Left kidney (tissue), 2 donors: Measurements from ENCODE around the gene PKD1L1. TPM values are rescaled to one million over a fixed set of nuclear protein-coding genes. Genes with fewer than 3 reads are reported as not detected.
"Not testable (repeated sequence)": the region's sequence is repeated elsewhere in the genome, so short reads cannot be mapped to it uniquely, and the experiment has no call there.

Source experiments
- DNase-seq: peaks from one replicate; pipeline ENCODE4 v3.0.0-alpha.2; 2013
- polyA plus RNA-seq: library from polyadenylated mRNA; unstranded; fragments of 120-200 nt; gene quantifications from one replicate; pipeline ENCODE4 v1.2.1, GENCODE V29; 2013; ENCODE audit not compliant: insufficient read length

The PKD1L1 gene
- polyA plus RNA-seq, 1 donor, result 0.32 TPM

DNA sequence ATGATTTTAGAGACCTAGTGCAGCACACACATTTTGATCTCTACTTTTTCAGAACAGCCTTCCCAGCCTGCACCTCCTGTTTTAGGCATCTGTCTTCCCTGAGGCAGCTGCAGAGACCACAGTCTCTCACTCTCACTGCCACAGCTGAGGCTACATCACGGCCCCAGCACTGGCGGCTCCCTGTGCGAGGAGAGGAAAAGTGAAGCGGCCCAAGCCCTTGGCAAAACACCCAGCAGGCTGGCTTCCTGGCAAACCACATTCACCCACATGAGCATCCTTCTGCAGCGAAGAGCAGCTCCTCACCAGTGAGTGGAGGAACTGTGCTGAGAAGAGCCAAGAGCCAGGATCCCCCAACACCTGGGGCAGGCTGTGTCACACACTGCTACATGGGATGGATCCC lies 17.2 kb upstream of the PKD1L1 start:
- no peak for DNase-seq

DNA sequence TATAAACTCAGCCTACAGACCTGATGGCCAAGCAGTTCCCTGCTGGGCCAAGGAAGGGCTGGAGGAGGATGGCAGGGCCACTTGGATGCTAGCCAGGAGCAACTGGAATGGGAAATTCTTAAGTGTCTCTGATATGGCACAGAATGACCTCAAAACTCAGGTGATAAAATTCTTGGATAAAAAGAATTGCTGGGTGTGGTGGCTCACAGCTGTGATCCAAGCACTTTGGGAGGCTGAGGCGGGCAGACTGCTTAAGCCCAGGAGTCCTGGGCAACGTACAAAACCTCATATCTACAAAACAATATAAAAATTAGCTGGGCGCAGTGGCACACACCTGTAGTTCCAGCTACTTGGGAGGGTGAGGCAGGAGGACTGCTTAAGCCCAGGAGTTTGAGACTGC lies 14.0 kb upstream of the PKD1L1 start:
- no peak for DNase-seq

DNA sequence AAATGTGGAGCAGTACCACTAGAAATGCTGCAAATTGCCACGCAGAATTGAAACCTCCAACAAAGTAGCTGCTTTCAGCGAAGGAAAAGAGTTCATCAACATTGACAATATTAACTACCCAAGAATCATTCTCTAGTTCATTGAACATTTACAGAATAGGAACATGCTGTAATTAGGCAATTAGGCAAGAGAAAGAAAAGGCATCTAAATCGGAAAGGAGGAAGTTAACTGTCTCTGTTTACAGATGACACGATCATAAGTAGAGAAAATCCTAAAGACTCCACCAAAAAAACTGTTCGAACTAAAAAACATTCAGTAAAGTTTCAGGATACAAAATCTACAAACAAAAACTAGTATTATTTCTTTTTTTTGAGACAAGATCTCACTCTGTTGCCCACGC lies 8.9 kb upstream of the PKD1L1 start:
- DNase-seq, result no peak

DNA sequence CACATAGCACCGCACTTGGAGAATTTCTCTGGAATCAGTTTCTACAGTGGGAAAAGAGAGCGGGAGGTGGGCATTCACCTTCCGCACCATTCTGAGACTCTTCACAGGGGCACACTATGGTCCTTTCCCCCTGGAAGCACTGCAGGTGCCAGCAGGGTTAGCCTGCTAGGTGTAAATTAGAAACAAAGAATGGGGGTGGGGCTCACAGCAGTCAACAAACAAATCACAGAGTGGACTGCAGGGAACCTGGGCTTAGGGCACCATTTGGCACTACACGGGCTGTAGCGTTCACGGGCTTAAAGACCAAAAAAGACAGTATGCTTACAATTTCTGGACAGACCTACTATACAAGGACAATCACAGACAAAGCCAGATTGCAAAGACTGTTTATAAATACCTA lies 8.0 kb upstream of the PKD1L1 start:
- DNase-seq, result no peak

DNA sequence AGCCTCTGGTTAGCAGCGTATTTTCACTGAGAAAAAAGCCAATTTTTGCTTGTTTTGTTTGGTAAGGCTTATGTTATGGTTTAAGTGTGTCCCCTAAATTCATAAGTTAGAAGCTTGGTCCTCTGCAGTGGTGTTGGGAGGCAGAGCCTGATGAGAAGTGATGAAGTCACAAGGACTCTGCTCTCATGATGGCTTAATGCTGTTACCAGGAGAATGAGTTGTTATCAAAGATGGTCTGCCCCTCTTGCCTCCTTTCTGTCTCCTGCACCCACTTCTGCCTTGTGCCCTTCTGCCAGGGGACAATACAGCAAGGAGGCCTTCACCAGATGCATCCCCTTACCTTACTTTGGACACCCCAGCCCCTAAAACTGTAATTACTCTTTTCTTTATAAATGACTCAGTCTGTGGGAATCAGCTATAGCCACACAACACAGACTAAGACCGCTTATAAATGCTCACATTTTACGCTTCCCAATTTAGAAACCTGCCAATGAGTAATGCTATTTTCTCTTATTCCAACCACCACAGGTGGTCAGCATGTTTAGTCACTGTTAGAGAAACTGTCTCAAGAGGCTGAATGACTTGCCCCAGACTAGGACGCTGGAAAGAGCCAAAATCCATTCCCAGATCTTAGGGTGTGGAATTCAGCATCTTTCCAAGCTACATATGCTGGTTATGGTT lies 6.1 kb upstream of the PKD1L1 start:
- no peak for DNase-seq

GRCh38 chr7:47953822-47954221 lies 5.6 kb upstream of the PKD1L1 start:
- DNase-seq, result no peak

DNA sequence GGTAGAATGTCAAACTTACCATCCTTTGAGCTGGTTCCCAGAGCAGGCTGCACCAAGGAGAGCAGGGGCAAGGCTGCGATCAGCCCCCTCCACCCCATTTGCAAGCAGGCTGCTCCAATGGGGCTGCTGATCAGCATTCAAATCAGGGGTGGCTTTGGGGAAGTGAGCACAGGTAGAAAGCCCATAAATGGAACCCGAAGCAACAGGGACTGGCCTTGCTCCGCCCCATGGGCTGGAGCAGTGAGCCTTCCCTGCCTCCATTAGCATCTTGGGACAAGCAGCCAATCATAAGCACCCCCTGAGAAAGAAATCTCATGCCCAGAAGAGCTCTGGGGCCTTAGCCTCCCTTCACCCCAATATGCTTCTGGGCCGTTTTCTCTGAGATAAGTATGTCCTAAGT lies 4.0 kb upstream of the PKD1L1 start:
- DNase-seq, result no peak

DNA sequence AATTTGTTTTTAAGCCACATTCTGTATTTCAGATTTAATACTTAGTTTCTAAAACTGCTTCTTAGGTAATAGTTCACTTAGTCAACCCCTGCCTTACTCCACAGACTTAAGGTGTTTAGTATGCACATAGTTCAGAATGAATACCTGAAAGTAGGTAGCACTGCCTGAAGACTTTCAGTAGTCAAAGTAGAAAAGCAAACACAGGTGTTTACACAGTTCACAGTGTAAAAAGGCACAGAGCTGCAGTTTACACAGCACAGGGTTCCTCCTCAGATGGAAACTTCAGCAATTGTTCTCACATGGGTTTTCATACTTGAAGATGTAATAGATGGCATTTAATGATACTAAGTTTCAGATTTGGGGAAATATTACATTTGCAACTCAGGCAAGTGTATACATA lies 3.1 kb upstream of the PKD1L1 start:
- no peak for DNase-seq

DNA sequence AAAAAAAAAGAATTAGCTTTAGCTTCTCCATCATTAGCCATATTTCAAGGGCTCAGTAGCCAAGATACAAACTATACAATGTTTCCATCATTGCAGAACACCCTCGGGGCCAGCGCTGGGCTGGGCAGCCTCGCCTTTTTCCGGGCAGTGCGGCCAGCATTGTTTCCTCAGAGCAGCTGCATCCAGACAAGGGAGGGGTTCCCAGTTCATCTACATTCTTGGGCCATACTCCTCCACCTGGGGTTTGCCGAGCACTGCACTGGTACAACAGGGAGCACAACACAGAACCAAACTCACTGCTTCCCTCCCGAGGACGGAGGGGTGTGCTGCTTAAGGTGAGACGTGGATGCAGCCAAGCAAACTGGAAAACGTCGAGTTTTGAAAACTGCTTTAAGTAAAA lies 2.4 kb upstream of the PKD1L1 start:
- DNase-seq, result no peak

DNA sequence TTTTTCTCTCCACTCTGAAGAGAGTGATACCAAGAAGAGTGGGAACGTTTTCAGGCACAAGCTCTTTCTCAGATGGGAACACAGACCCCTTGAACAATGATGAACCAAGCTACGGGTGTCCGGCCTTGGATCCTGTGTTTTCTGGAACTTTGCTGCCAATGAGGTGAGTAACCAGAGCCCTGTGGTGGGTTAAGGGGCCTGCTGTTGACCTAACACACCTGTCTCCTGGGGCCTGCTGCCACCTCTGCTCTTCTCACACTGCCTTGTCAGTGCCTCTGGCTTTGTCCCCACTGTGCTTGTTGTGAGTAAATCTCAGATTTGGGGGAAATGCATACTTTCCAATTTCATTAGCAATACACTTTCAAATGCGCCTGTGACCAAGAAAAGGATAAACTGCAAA lies 1.4 kb upstream of the PKD1L1 start:
- DNase-seq, result no peak

DNA sequence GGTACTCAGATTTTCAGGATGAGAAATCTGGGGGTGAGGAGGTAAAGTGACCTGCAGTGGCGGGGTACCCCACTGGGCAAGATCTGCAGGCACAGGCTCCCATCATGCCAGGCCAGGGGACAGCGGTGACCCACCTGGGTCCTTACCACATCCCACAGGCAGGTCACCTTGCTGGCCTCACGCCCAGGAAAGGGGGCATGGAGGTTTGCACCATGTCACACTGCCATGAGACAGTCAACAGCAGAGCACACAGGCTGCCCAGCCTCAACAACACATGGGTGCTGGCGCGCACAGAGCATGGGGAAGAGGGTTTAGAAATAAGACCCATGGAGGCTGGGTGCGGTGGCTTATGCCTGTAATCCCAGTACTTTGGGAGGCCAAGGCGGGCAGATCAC lies 914 bp downstream of the PKD1L1 start:
- no peak for DNase-seq

- no peak for DNase-seq
Measured at GRCh38 chr7:47946581-47947354, 1.5 kb downstream of the PKD1L1 start.

DNA sequence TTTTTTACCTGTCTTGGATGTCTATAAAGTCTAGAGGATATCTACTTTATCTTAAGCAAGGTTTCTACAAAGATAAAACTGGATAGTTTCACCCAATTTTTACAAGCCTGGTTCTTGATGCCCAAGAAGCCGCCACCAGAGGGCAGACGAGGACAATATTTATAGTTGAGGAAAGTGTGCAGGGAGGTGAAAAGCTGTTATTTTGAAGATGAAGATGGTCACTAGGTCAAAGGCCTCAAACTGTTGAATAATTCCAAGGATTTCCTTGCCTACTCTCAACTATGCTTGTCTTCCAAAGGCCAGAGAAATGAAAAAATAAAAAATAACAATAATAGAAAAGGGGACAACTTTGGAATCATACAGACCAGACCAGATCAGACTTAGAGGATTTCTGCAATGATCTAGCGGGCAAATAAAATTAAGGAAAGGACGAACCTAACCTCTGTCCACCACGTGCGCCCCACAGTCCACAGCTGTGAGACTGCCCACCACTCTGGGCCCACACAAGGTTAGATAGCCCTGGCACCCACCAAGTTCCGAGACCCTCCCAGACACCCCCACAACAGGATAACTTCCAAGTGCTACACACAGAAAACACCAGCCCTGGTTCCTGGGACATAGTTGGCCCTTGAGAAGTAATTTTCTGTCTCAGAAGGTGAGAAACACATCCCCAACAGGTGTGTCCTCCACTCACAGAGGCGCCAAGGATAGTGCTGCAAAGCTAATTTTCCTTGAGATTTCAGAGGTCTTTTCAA lies 2.8 kb downstream of the PKD1L1 start:
- DNase-seq, result peak; percentile 65

DNA sequence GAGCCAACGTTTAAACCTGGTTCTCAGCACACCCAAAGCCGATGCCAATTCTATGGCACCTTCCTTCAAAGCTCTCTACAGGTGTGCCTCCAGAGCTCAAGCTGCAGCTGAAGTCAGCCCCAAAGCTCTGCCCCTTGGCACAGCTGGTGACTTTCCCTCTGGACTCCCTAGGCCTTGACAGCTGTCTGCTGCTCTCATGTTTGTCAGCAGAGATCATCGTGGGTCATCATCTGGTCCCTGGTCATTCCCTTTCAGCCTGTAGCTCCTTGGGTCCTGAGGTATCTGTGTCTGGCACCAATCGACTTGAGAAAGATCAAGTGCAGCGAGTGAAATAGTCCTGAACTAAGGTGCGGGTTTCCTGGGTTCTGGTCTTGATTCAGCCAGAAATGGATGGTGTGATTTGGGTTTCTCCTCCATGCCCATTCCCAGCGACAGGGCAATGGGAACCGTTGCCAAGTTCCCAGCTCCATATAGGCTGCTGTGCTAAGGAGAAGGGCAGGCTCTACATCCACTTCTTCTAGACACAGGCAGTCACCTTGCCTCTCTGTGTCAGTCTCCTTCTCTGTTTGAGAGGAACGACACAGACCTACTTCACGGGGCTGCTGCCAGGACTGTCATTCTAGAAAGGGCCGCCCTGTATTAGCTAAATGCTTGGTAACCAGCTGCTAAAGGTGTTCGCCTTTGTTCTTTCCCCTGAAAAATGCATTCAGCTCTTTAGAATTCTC lies 3.6 kb downstream of the PKD1L1 start:
- no peak for DNase-seq

DNA sequence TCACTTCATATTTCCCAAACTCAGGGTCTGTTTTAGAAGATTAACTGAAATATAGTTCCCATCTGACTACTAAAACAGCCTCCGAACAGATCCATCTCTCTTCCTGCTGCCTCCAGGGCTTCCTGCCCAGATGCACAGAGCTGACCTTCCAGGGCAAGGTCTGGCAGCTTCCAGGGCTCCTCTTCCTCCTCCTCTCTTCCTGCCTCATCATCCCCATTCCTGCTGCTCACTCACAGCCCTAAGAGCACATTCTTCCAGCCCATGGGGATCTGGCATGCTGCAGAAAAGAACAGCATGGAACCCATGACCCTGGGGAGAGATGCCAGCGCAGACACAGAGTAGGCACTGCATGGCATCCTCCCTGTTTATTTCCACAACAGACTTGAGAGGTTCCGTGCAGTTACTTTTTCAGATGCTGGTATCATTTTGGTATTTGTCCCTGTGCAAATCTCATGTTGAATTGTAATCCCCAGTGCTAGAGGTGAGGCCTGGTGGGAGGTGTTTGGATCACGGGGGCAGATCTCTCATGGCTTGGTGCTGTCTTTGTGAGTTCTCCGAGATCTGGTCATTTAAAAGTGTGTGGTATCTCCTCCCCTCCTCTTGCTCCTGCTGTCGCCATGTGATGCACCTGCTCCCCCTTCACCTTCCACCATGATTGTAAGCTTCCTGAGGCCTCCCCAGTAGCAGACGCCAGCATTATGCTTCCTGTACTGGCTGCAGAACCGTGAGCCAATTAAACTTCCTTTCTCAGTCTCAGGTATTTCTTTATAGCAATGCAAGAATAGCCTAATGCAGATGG lies 4.4 kb downstream of the PKD1L1 start:
- no peak for DNase-seq

DNA sequence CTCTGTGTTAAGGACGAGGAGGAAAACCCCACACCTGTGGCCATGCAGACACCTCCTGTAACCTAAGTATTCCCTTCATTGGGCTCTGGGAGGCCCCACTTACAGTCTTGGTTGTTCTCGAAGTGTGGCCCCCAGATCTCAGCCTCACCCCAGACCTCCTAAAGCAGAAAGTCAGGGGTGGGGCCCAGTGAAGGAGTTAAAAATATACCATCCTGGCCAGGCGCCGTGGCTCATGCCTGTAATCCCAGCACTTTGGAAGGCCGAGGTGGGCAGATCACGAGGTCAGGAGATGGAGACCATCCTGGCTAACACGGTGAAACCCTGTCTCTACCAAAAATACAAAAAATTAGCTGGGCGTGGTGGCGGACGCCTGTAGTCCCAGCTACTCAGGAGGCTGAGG lies 5.6 kb downstream of the PKD1L1 start:
- not testable (repeated sequence) for DNase-seq

DNA sequence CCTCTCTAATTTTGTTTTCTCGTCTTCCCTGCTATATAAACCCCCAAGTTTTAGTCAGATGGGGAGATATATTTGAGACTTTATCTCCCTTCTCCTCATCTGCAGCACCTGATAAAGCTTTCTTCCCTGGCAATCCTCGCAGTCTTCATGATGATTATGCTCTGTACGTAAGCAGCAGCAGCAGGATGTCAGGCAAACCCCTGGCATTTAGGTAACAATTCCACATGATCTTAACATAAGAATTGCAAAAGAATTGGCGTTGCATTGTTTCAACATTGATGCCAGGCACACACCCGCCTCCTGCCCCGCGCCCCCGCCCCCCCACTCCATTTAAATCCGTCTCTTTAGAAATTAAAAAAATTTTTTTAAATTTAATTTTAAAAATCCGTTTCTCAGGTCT lies 6.1 kb downstream of the PKD1L1 start:
- DNase-seq, result no peak

GRCh38 chr7:47941136-47941844 lies 7.0 kb downstream of the PKD1L1 start:
- DNase-seq, result no peak

- no peak for DNase-seq
Measured at GRCh38 chr7:47940088-47941013, 7.9 kb downstream of the PKD1L1 start.
